ENCODE results near the gene FASTK.
A peak's percentile ranks its signal among the peaks of the same experiment; 100 is the strongest.

The FASTK gene

GRCh38 chr7:151100921-151101320 lies 20.3 kb upstream of the FASTK start:
- no peak for DNase-seq (ENCODE audit: low read depth in 2 of 2)

- no peak for DNase-seq (ENCODE audit: low read depth in 2 of 2)
Measured at GRCh38 chr7:151099486-151100211, 19.0 kb upstream of the FASTK start.

DNA sequence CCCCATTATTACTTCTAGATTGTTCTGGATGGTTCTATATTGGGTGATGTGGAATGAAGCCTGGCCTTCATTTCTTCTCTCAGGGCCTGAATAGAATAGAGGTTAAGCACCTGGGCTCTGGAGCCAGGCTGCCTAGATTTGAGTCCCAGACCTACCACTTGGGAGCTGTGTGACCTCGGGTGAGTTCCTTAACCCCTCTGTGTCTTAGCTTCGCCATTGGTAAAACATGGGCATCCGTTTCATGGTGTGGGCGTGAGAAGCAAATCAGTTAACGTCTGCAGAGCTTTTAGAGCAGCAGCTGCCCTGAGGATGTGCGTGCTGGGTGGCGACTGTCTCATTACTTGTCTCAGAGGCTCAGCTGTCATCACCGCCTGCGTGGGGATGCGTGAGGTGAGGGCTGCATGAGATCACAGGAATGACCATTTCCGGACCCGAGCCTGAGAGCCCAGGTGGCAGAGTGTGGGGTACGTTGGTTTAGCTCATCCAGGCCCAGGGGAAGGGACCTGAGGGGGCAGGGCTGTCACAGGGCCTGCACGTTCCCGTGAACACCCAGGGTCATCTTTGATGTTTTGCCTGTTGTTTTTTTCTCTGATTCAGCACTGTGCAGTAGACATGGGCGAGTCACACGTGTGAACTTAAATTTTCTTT lies 15.3 kb upstream of the FASTK start:
- no peak for DNase-seq (ENCODE audit: low read depth in 2 of 2)

DNA sequence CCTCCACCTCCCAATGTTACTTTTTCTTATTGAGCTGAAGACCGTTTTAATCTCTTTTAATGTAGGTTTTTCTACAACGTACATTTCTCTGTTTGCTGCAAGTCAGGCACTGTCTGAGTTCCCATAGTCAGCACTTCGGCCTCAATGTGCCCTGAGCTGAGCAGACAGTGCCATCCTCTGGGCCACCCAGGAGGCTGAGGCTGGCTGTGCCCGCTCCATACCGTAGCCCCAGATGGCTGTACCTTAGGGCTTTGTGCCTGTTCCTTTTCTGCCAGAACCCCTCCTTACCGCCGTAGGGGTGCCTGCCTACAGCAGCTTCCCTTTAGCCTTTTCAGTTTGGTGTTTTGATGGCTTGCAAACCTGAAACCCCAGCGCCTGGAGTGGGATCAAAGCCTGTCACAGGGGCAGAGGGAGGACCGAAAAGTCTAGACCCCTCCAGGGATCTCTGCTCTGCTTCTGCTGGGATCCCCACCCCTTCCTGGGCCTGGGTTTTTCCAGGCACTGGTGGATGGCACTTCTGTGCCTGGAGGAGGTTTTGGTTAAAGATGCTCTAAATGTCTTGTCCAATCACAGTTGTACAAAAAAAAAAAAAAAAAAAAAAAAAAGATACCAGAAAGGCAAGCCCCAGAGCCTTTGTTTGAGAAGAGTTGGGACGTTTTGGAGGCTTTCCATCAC lies 14.7 kb upstream of the FASTK start:
- no peak for DNase-seq (ENCODE audit: low read depth in 2 of 2)

GRCh38 chr7:151094675-151095074 lies 14.1 kb upstream of the FASTK start:
- DNase-seq (ENCODE audit: low read depth in 2 of 2), result no peak

GRCh38 chr7:151093748-151094147 lies 13.1 kb upstream of the FASTK start:
- DNase-seq (ENCODE audit: low read depth in 2 of 2), result no peak

DNA sequence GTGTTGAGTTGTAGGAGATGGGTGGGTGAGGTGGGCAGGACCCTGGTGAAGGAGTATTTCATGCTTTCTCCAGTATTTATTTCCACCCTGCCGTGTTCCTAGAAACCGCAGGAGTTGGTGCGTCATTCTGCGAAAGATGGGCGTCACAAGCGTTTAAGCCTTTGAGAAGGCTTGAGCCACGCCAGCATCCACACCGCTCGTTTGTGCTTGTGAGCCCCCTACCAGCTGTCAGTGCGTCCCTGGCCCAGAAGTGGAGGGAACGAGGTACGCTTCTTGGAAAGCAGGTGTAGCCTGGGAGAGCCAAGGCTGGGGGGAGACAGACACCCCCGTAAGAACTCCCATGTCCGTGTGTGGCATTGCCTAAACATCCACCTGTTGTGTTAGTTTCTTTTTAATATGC lies 11.4 kb upstream of the FASTK start:
- DNase-seq (ENCODE audit: low read depth in 2 of 2), result no peak

DNA sequence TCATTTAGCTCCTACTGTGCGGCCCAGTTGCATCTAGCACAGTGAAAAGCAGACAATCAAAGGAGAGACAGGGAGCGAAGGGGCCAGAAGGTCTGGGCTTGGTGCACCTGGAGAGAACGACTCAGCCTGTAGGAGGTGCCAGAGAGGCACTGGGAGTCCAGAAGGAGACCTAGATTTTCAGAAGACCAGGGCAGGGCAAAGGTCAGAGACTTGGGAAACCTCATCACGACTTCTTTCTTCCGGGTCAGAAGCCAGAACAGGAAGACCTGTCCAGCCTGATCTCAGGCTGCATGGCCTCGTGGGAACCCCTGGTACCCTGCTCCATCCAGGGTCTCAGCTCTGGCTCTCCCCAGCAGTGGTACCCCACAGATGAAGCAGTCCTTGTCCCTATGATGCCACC lies 10.8 kb upstream of the FASTK start:
- DNase-seq (ENCODE audit: low read depth in 2 of 2), result no peak

DNA sequence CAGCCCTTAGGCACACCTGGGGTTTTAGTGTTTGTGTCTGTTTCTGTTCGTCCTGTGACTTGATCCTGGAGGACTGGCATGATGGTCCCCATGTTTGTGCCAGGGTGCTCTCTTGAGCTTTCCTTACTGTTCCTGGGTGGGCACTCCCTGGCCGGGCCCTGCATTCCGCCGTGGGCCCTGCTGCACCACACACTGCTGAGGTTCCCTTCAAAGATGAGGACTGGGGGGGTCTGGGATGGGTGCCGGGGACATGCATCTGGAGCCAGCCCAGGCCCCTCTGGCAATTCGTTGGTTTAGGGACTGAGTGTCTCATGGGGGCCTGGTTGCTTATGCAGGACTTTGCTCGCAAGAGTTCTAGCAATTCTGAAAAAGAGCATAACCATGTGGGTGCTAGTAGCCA lies 10.4 kb upstream of the FASTK start:
- no peak for DNase-seq (ENCODE audit: low read depth in 2 of 2)

GRCh38 chr7:151089893-151090730 lies 9.5 kb upstream of the FASTK start:
- DNase-seq (ENCODE audit: low read depth in 2 of 2), result no peak

DNA sequence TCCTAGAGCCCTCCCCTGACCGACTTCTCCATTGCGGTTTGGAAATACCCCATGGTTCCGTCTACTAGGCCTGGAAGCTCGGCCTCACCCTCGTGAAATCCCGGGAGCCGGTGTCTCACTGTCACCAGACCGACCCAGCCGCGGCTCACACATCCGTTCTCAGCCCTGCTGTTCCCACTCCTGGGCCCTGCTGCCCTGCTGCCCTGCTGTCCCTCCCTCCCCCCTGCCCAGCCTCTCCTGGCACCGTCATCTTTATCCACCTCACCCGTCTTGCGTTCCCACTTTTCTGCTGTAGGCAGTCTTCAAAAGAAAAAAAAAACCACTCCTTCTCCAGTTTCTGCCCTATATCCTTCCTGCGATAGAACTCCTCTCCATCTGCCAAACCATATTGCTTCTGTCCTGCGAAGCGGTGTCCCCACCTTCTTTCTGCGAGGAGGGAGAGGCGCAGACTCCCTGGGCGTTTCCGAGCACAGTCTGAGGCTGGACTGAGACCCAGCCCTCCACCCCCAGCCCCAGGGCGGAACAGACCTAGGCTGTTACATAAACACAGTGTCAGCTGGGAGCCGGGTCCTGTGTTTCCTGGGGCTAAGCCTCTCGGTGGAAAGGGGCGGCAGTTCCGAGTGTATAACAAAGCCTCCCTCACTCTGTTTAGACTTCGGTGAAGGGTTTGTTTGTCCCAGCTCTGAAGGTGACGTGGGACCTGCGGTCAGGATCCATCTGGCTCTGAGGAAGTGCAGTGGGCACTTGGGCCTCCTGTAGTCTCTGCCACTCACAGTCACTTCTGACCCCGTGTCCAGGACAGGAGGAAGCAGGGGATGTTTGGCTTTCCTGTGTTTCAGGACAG lies 8.5 kb upstream of the FASTK start:
- no peak for DNase-seq (ENCODE audit: low read depth in 2 of 2)

DNA sequence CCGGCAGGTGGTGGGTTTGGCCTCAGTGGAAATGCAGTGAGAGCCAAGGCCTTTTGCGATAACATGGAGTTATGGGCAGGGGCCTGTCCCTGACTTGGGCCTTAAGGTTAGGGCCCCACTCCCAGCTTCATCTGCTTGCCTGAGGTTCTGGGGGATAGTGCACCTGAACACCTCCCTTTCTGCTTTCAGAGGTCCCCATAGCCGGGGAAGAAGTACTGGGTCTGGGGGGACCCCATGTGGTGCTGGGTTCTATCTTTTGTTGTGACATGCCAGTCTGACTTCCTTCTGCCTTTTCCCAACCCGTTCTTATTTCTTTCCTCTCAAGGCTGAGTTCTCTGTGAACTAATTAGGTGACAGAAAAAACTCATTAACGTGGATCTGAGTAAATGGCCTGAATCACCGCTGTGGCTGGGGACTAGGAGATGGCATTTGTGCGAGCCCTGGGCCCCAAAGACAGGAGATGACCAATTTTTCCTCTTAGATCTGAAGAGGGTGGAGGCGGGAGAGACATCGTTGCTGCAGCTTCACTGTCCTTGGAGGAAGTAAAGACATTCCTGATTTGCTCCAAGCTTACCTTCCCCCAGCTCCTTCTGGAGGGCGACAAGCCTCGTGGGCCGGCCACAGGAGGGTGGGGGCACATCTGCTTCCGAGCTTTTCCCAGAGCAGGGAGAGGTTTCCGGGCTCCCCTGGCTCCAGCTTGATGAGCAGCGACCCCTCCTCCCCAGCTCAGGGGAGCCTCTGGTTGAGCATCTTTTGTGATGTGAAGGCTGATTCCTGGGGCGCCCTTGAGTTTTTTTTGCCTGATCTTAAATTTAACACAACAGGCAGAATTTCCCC lies 7.6 kb upstream of the FASTK start:
- no peak for DNase-seq (ENCODE audit: low read depth in 2 of 2)

DNA sequence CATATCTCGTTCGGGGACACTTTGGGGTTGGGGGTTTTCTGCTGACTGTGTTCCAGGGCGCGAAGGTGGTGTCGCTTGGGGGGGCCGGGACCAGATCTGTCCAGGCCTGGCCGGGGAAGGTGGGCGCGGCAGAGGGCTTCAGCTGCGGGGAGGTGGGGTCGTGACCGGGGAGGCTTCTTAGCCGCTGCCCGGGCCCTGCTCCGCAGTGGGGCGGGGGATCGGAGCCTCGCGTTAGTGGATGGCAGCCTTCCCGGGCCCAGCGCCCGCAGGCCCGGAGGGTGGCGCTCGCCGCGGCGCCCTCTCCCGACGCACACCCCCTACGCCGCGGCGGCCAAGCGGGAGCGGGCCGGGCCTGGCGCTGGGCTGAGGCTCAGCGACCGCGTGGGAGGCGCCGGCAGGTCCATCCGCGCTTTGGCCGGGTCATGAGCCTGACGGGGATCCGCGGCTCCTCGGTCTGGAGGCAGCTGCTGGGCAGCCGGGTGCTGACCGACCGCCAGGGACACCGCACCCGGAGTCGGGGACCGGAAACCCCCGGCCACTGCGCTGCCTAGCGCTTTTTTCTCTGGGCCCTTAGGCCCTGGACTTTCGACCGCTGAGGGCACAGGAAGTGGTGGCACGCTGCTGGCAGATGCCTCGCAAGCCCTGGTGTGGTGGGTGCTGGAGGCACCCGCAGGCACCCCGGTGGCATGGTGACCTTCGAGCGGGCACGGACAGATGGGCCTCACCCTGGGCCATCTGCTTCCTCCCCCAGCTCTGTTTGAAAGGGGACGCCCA lies 6.8 kb upstream of the FASTK start:
- no peak for DNase-seq (ENCODE audit: low read depth in 2 of 2)

- no peak for DNase-seq (ENCODE audit: low read depth in 2 of 2)
Measured at GRCh38 chr7:151086802-151087244, 6.2 kb upstream of the FASTK start.

DNA sequence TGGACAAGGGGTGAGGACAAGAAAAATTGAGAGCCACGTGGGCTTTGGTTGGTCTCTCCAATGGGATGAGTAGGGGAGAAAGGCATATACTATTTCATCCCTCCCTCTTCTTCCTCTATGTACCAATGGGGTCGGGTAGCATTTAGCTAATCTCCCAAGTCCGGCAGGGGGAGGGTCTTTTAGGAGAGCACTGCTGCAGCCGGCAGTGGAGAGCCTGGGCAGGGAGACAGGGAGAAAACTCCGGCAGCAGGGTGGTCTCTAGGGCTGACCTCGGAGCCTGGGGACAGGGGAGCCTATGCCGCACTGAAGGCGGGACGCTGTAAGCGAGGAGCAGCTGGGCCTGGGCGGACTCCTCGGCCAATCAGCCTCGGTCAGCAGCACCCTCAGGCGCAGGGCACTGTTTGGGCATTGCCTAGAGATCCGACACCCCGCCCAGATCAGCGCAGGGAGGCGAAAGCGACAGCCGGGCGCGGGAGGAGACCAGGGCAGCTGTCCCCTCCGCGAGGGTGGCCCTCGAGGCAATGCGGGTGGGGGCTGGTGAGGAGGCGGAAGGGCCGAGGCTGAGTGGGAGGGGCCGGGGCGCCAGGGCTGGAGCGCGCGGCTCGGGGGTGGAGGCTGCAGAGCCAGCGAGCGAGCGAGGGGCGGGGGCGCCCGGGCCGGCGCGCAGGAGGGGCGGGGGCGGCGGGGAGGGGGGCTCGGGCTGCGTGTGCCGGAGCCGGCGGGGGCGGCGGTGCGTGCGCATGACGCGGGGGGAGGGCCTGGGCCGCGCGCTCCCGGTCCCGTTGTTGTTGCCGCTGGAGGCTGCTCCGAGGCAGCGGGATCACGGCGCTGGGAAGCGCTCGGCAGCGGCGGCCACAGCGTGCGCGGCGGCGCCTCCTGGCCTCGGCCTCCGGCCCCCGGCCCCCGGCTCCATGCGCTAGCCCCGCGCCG lies 5.3 kb upstream of the FASTK start, which contains the start of gene AGAP3:
TSS of gene AGAP3 (plus strand) at position 785 of the 930 bp plus-strand sequence. CDS start 267 bp downstream, outside the sequence.
- DNase-seq (ENCODE audit: low read depth in 2 of 2), result no peak

GRCh38 chr7:151085329-151085690 lies 4.7 kb upstream of the FASTK start:
- no peak for DNase-seq (ENCODE audit: low read depth in 2 of 2)

DNA sequence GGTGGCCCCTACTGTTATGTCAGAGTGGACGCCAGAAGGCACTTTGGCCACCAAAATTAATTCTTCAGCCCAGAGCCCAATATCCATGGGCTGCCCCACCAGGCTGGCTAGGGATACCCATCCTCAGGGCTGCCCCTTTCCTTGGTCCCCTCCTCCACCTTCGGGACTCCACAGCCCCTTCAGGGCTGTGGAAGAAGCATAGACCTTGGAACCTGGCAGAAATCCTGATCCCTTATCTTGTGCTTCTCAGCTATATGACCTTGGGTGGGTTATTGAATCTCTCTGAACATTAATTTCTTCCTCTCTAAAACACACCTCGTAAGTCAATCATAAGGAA lies 3.2 kb upstream of the FASTK start:
- no peak for DNase-seq (ENCODE audit: low read depth in 2 of 2)

GRCh38 chr7:151083071-151083823 lies 2.6 kb upstream of the FASTK start, which contains the start of gene TMUB1:
Gene TMUB1 (minus strand): TSS chr7:151083493. CDS start chr7:151082563, 930 bp downstream.
- DNase-seq (ENCODE audit: low read depth in 2 of 2), result peak; percentile 73 to 81

Measured in stimulated activated CD8-positive, alpha-beta memory T cell treated with anti-CD3 and anti-CD28 coated beads, Interleukin-15, amount 100 ng/mL, for 48 hours (primary cell).